ENCODE data around the gene PRR33.

DNA sequence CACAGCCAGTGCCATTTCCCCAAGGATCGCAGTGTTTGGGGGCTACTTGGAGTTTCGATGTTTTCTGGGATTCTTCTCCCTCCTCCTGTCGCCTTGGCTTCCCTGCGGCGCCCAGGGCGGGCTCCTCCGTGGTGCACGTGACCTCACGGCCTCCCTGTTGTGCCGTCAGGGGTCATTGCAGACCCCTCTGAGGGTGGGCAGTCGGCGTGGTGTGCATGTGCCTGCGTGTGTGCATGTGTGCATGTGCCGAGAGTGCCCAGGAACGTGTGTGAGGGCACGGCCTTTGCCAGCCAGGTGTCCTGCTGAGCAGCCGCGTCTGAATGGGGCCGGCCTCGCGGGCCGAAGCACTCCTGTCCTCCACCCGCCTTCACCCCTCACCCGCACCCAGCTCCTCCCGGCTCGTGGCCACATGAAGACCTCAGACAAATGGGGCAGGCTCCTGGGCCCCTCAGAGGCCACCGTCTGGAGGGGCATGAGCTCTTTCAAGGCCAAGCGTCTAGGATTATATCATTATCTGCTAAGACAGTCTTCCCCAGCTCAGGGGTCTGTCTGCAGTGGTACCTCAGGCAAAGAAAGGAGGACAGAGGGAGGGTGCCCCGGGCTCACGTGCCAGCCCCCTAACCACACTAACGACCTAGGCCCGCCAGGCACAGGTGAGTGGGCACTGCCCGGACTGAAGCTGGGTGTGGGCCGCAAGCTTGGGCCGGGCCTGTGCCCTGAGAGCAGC is 46.1 kb upstream of the PRR33 start:
- TF ChIP-seq, protein P1, sequence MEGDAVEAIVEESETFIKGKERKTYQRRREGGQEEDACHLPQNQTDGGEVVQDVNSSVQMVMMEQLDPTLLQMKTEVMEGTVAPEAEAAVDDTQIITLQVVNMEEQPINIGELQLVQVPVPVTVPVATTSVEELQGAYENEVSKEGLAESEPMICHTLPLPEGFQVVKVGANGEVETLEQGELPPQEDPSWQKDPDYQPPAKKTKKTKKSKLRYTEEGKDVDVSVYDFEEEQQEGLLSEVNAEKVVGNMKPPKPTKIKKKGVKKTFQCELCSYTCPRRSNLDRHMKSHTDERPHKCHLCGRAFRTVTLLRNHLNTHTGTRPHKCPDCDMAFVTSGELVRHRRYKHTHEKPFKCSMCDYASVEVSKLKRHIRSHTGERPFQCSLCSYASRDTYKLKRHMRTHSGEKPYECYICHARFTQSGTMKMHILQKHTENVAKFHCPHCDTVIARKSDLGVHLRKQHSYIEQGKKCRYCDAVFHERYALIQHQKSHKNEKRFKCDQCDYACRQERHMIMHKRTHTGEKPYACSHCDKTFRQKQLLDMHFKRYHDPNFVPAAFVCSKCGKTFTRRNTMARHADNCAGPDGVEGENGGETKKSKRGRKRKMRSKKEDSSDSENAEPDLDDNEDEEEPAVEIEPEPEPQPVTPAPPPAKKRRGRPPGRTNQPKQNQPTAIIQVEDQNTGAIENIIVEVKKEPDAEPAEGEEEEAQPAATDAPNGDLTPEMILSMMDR (IDR thresholded peaks at IDR 0.05; ENCODE audit: extremely low read depth in 1 of 2, insufficient read depth in 1 of 2, low read depth in 1 of 2, low read length in 2 of 2): no peak
- TF ChIP-seq EZH2 (IDR thresholded peaks at IDR 0.05; ENCODE audit: borderline replicate concordance, low read depth, low read length, severe bottlenecking) (no peak), POLR2A (IDR thresholded peaks at IDR 0.05; ENCODE audit: low read depth, low read length) (no peak), POLR2AphosphoS5 (IDR thresholded peaks at IDR 0.05; ENCODE audit: insufficient read depth, low read depth, low read length) (no peak), MYC (IDR thresholded peaks at IDR 0.05; ENCODE audit: low read depth, low read length) (no peak), JUN (IDR thresholded peaks at IDR 0.05; ENCODE audit: borderline replicate concordance, insufficient read depth, insufficient read length, low read depth) (no peak)
- TF ChIP-seq, protein P2, sequence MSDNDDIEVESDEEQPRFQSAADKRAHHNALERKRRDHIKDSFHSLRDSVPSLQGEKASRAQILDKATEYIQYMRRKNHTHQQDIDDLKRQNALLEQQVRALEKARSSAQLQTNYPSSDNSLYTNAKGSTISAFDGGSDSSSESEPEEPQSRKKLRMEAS (IDR thresholded peaks at IDR 0.05; ENCODE audit: insufficient read depth, insufficient read length): no peak
